Stimulated activated CD4-positive, alpha-beta T cell treated with anti-CD3 and anti-CD28 coated beads, Interleukin-4, amount 100 ng/mL, for 4 hours (primary cell): ENCODE measurements around the gene VN1R4.
A peak's percentile ranks its signal among the peaks of the same experiment; 100 is the strongest.
"Not testable (repeated sequence)": the region's sequence is repeated elsewhere in the genome, so short reads cannot be mapped to it uniquely, and the experiment has no call there.

Experiments used
- DNase-seq, 2 experiments: peaks; one replicate each; pipeline ENCODE4 v3.0.0-alpha.2; 2020

VN1R4 gene

GRCh38 chr19:53267623-53268022 lies at the start of gene VN1R4:
Gene VN1R4 (minus strand): TSS chr19:53267723. CDS start chr19:53267665, 58 bp downstream.
- not testable (repeated sequence) for DNase-seq

DNA sequence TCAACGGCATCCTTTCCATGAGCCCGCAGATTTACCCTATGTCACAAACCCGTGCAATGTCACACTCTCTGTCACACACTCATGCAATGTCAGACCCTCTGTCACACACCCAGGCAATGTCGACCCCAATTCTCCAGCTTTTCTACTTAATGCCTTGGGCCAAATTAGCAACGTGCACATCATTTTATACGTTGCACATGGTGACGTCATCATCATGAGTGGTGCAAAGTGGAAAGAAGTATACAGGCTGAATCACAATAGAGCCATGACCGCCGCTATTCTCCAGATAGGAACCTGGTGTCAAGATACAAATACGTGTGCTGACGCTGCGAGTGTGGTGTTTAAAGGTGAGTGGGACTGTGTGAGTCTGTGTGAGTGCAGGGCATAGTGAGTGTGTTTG lies 44.4 kb upstream of the VN1R4 start:
- no peak for DNase-seq

GRCh38 chr19:53311044-53311443 lies 43.5 kb upstream of the VN1R4 start:
- no peak for DNase-seq

- no peak for DNase-seq
Measured at GRCh38 chr19:53308339-53308811, 40.9 kb upstream of the VN1R4 start.

DNA sequence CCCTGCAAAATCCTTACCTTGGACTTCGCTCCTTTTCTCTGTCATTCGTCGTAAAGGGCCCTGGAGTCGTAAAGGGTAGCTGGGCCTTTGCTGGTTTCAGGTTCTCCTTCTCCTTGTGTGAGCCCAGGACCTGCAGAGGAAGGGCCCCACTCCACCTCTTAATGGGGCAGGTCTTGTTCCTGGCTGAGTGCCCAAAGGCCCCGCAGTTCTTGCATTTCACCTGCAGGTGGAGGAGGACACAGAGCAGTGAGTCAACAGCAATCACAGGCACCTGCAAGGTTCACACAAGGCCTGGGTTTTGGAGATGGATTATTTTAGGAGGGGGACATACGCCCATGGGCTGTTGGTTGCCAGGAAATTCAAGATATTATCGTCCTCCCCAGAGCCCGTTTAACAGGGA lies 33.8 kb upstream of the VN1R4 start:
- DNase-seq, result not testable (repeated sequence)

- DNase-seq, result no peak
Measured at GRCh38 chr19:53294786-53295441, 27.4 kb upstream of the VN1R4 start.

DNA sequence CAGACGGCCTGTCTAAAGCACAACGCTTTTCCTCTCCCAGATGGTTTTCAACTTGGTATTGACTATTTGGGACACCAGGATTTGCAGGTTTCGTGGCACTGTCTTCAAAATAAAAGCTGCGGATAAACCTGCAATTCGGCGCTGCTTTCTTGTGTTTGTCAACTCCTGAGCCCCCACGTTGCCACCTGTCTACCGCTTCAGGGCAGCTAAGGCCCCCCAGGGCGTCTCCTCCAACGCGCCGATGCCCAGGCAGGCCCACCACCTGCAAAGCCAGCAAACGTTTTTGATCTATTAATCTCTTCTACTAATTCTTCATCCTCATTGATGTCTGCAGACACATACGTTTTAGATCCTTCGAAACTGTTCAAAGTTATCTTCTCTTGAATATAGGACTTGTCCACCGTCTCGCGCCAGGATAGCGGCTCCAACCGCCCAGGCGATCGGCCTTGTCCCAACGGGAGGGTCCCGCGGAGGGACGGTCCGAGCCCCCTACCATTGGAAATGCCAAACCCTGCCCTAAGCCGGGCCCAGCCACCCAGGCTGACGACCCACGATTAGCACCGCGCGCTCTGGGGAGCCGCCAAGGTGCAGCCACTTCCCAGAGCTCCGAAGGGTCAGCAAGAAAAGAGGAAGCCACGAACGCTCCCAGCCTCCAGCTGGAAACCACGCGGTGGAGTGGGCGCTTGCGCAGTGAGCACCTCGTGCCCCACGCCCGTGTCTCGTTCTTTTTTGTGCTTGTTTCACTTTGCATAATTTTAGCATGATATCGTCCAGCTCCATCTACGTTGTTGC lies 23.4 kb upstream of the VN1R4 start:
- no peak for DNase-seq

- DNase-seq, result no peak
Measured at GRCh38 chr19:53285087-53285486, 17.6 kb upstream of the VN1R4 start.

DNA sequence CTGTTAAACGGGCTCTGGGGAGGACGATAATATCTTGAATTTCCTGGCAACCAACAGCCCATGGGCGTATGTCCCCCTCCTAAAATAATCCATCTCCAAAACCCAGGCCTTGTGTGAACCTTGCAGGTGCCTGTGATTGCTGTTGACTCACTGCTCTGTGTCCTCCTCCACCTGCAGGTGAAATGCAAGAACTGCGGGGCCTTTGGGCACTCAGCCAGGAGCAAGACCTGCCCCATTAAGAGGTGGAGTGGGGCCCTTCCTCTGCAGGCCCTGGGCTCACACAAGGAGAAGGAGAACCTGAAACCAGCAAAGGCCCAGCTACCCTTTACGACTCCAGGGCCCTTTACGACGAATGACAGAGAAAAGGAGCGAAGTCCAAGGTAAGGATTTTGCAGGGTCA lies 14.4 kb upstream of the VN1R4 start:
- DNase-seq, result peak in 1 of 2 experiments; percentile 1

DNA sequence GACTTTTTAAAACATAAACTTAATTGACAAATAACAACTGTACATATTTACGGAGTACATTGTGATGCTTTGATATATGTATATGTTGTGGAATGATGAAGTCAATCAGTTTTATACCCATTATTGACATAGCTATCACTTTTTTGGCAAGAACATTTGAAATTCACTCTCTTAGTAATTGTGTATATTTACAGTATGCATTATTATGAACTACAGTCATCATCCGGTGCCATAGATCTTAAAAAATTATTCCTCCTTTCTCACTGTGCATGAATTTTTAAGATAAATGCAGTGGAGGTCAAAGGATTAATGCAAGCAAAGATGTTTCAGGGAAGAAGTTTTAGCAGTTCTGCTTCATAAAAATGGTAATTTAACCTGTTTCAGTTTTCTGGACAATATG lies 8.0 kb upstream of the VN1R4 start:
- no peak for DNase-seq

GRCh38 chr19:53272044-53272443 lies 4.5 kb upstream of the VN1R4 start:
- no peak for DNase-seq

- not testable (repeated sequence) for DNase-seq
Measured at GRCh38 chr19:53269861-53270260, 2.3 kb upstream of the VN1R4 start.

DNA sequence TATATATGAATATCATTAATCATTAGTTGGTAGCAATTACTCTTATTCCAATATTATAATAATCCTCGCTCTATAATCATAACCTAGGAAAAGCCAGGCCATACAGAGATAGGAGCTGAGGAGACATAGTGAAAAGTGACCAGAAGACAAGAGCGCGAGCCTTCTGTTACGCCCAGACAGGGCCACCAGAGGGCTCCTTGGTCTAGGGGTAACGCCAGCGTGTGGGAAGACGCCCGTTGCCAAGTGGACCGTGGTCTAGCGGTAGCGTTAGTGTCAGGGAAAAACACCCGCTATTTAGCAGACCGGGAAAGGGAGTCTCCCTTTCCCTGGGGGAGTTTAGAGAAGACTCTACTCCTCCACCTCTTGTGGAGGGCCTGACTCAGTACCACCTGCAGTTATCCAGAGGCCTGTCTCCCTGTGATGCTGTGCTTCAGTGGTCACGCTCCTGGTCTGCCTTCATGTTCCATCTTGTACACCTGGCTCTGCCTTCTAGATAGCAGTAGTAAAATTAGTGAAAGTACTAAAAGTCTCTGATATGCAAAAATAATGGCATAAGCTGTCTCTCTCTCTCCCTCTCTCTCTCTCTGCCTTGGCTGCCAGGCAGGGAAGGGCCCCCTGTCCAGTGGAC lies 9.7 kb downstream of the VN1R4 start, which contains the start of gene VN1R2:
Gene VN1R2, plus strand, starts transcription at position 578 of the 628 bp plus-strand sequence. CDS start 84 bp downstream, outside the sequence.
- not testable (repeated sequence) for DNase-seq

GRCh38 chr19:53254411-53255341 lies 12.8 kb downstream of the VN1R4 start, which contains the start of gene ZNF677:
Gene ZNF677 (minus strand): TSS chr19:53254873. CDS start chr19:53251550, 3,323 bp downstream.
- peak; percentile 74 to 83 for DNase-seq

GRCh38 chr19:53246498-53246897 lies 21.0 kb downstream of the VN1R4 start:
- no peak for DNase-seq

DNA sequence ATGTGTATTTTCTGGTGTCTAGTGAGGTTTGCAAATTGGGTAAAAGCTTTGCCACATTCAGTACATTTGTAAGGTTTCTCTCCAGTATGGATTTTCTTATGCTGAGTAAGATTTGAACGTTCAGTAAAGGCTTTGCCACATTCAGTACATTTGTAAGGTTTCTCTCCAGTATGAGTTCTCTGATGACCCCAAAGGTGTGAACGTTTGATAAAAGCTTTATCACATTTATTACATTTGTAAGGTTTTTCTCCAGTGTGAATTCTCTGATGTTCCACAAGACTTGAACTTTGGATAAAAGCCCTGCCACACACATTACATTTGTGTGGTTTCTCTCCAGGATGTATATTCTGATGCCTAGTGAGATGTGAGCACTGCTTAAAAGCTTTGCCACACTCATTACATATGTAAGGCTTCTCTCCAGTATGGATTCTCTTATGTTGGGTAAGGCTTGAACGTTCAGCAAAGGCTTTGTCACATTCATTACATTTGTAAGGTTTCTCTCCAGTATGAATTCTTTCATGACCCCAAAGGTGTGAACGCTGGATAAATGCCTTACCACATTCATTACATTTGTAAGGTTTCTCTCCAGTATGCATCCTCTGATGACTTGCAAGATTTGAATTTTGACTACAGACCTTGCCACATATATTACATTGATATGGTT lies 30.3 kb downstream of the VN1R4 start:
- DNase-seq, result no peak

DNA sequence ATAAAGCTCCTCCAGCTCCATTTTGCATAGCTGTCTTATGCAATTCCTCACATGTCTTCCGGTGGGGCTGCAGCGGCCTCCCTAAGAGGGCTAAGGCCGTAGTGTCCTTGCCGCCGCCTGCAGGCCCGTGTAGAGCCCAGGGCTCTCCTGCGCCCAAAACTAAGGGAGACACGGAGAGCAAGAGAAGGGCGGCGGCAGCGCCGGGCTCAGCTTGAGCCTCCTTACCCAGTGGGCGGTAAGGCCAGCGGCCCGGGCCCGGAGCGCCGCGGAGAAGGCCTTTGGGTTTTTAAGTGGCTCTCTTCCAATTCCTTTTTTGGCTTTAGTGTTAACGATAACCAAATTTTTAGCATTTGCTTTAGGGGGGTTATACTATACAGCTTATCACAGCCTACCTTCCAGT lies 42.9 kb downstream of the VN1R4 start:
- DNase-seq, result no peak

DNA sequence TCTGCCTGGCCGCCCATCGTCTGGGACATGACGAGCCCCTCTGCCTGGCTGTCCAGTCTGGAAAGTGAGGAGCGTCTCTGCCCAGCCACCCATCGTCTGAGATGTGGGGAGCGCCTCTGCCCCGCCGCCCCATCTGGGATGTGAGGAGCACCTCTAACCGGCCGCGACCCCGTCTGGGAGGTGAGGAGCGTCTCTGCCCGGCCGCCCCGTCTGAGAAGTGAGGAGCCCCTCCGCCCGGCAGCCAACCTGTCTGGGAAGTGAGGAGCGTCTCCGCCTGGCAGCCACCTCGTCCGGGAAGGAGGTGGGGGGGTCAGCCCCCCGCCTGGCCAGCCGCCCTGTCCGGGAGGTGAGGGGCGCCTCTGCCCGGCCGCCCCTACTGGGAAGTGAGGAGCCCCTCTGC lies 44.8 kb downstream of the VN1R4 start:
- not testable (repeated sequence) for DNase-seq
